ENCODE data around the gene NOL6. TPM values are rescaled to one million over a fixed set of nuclear protein-coding genes. Genes with fewer than 3 reads are reported as not detected.
"Not testable (repeated sequence)": the region's sequence is repeated elsewhere in the genome, so short reads cannot be mapped to it uniquely, and the experiment has no call there.

Gene NOL6, protein sequence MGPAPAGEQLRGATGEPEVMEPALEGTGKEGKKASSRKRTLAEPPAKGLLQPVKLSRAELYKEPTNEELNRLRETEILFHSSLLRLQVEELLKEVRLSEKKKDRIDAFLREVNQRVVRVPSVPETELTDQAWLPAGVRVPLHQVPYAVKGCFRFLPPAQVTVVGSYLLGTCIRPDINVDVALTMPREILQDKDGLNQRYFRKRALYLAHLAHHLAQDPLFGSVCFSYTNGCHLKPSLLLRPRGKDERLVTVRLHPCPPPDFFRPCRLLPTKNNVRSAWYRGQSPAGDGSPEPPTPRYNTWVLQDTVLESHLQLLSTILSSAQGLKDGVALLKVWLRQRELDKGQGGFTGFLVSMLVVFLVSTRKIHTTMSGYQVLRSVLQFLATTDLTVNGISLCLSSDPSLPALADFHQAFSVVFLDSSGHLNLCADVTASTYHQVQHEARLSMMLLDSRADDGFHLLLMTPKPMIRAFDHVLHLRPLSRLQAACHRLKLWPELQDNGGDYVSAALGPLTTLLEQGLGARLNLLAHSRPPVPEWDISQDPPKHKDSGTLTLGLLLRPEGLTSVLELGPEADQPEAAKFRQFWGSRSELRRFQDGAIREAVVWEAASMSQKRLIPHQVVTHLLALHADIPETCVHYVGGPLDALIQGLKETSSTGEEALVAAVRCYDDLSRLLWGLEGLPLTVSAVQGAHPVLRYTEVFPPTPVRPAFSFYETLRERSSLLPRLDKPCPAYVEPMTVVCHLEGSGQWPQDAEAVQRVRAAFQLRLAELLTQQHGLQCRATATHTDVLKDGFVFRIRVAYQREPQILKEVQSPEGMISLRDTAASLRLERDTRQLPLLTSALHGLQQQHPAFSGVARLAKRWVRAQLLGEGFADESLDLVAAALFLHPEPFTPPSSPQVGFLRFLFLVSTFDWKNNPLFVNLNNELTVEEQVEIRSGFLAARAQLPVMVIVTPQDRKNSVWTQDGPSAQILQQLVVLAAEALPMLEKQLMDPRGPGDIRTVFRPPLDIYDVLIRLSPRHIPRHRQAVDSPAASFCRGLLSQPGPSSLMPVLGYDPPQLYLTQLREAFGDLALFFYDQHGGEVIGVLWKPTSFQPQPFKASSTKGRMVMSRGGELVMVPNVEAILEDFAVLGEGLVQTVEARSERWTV
- 10 to 100 TPM; 14.4 to 42.5 TPM for total RNA-seq
- polyA plus RNA-seq, result 10 to 100 TPM; 31.5 to 32.6 TPM
- long read RNA-seq, donor 1, full-length matches to known transcripts, result 1 of 1 reads
- long read RNA-seq, donor 1, partial matches to known transcripts, result 0 of 1 reads
- long read RNA-seq, donor 1, other reads (novel, unspliced or antisense), result 0 of 1 reads
- long read RNA-seq, donor 2, result 0 reads
- long read RNA-seq, donor 3, partial matches to known transcripts, result 6 of 6 reads
- long read RNA-seq, donor 3, other reads (novel, unspliced or antisense), result 0 of 6 reads
- long read RNA-seq, donor 4, result 0 reads
- long read RNA-seq, donor 5, result 0 reads

DNA sequence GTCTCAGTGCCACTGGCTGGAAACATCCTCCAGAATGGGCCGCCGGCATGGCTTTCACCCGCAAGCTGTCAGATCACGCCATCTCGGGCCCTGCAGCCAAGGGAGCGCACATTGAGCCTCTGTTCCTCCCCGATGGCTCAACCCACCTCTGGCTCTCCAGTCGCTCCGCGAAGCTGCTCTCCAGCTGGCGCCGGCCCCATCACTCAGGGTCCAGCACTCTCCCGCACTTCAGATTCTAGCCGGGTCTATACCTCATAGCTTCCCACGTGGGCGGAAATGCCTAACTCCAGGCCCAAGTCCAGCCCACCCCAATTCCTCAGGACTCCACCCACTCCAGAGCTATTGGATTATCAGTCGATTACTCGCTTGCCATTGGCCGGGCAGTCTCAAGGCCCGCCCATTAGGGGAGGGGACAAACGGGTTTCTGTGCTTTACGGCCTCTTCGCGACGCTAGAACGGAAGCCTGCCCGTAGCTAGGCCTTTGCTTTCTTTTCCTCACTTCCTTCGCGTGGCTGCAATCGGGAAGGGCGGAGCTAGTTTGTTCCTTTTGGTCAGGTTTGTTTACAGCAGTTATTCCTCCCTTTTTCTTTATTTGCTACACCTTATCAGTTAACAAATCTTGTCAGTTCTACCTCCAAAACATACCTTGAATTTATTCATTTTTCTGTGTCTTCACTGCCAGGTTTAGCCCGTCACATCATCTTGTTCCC lies at the start of gene NOL6:
NOL6 (minus strand) TSS at position 282 of the 710 bp plus-strand sequence; CDS start at position 200, 82 bp downstream.
- H3K9ac ChIP-seq (ENCODE audit: insufficient read depth in 1 of 2, low read length in 2 of 2), result peak within 1 kb of the TSS; percentile 12 to 87
- H3K4me3 ChIP-seq, result peak within 1 kb of the TSS; percentile 95
- DNase-seq, result peak; percentile 99 to 100 (median 100)
- peaks cover 10 to 23% (median 20%) of the 10 kb centered on the region in 4 donors for H3K36me3 ChIP-seq (ENCODE audit: control insufficient read depth in 4 of 4, insufficient read depth in 4 of 4, low read length in 4 of 4)
- peak; percentile 100 for ATAC-seq (ENCODE audit: insufficient read depth, low FRiP score)
- peak within 1 kb of the TSS; percentile 73 to 80 for H3K27ac ChIP-seq (ENCODE audit: low read depth in 1 of 2, low read length in 1 of 2)
- peaks cover 0 to 18% (median 8%) of the 10 kb centered on the region in 5 donors for H3K4me1 ChIP-seq (ENCODE audit: control insufficient read depth in 5 of 5, insufficient read depth in 5 of 5, low read length in 5 of 5)
- no peaks in the 10 kb centered on the region for H3K27me3 ChIP-seq (ENCODE audit: control insufficient read depth in 3 of 3, insufficient read depth in 3 of 3, low read length in 2 of 3)
- WGBS, 2 donors, result 0 to 1% methylated on average over 32 of the region's 32 CpGs
- TF ChIP-seq, protein P1, sequence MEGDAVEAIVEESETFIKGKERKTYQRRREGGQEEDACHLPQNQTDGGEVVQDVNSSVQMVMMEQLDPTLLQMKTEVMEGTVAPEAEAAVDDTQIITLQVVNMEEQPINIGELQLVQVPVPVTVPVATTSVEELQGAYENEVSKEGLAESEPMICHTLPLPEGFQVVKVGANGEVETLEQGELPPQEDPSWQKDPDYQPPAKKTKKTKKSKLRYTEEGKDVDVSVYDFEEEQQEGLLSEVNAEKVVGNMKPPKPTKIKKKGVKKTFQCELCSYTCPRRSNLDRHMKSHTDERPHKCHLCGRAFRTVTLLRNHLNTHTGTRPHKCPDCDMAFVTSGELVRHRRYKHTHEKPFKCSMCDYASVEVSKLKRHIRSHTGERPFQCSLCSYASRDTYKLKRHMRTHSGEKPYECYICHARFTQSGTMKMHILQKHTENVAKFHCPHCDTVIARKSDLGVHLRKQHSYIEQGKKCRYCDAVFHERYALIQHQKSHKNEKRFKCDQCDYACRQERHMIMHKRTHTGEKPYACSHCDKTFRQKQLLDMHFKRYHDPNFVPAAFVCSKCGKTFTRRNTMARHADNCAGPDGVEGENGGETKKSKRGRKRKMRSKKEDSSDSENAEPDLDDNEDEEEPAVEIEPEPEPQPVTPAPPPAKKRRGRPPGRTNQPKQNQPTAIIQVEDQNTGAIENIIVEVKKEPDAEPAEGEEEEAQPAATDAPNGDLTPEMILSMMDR (IDR thresholded peaks at IDR 0.05; ENCODE audit: control extremely low read depth, extremely low read depth), result no peak
- H3K9me3 ChIP-seq (ENCODE audit: control insufficient read depth in 4 of 4, insufficient read depth in 3 of 4, low read length in 3 of 4), result no peaks in the 10 kb centered on the region

DNA sequence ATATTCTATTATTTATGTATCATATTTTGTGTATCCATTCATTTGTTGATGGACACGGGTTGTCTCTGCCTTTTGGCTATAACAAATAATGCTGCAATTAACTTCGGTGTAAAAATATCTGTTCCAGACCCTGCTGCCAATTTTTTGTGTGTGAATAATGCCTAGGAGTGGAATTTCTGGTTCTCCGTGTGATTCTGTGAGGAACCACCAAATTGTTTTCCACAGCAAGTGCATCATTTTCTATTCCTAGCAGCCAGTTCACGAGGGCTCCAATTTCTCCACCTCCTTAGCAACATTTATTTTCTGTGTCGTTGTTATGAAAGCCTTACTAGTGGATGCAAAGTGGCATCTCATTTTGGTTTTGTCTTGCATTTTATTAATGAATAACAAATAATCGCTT lies 48.1 kb upstream of the NOL6 start:
- not testable (repeated sequence) for H3K36me3 ChIP-seq (ENCODE audit: control insufficient read depth in 4 of 4, insufficient read depth in 4 of 4, low read length in 4 of 4); H3K4me1 ChIP-seq (ENCODE audit: control insufficient read depth in 5 of 5, insufficient read depth in 5 of 5, low read length in 5 of 5); DNase-seq; H3K4me3 ChIP-seq; ATAC-seq (ENCODE audit: insufficient read depth, low FRiP score); H3K27ac ChIP-seq (ENCODE audit: low read depth in 1 of 2, low read length in 1 of 2); H3K9me3 ChIP-seq (ENCODE audit: control insufficient read depth in 4 of 4, insufficient read depth in 3 of 4, low read length in 3 of 4); H3K9ac ChIP-seq (ENCODE audit: insufficient read depth in 1 of 2, low read length in 2 of 2)
- H3K27me3 ChIP-seq (ENCODE audit: control insufficient read depth in 3 of 3, insufficient read depth in 3 of 3, low read length in 2 of 3), result peaks cover 0 to 46% (median 25%) of the 10 kb centered on the region in 3 donors
- WGBS, 2 donors, result 70 to 77% methylated on average over 6 of the region's 6 CpGs

DNA sequence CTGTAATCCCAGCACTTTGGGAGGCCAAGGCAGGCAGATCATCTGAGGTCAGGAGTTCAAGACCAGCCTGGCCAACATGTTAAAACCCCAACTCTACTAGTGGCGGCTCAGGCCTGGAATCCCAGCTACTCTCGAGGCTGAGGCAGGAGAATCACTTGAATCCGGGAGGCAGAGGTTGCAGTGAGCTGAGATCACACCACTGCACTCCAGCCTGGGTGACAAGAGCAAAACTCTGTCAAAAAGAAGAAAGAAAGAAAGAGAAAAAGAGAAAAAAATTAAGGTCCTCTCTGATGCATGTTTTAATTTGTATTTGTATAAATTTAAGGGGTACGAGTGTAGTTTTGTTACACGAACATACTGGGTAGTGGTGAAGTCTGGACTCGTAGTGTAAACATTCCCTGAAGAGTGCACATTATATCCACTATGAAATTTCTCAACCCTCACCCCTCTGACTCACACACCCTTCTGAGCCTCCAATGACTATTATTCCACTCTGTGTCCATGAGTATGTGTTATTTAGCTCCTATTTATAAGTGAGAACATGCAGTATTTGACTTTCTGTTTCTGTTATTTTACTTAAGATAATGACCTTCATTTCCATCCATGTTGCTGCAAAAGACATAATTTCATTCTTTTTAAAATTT lies 44.3 kb upstream of the NOL6 start:
- WGBS, 2 donors, result 47 to 67% methylated on average over 6 of the region's 6 CpGs
- DNase-seq; H3K9ac ChIP-seq (ENCODE audit: insufficient read depth in 1 of 2, low read length in 2 of 2); H3K36me3 ChIP-seq (ENCODE audit: control insufficient read depth in 4 of 4, insufficient read depth in 4 of 4, low read length in 4 of 4); H3K9me3 ChIP-seq (ENCODE audit: control insufficient read depth in 4 of 4, insufficient read depth in 3 of 4, low read length in 3 of 4); H3K27ac ChIP-seq (ENCODE audit: low read depth in 1 of 2, low read length in 1 of 2); ATAC-seq (ENCODE audit: insufficient read depth, low FRiP score); H3K4me1 ChIP-seq (ENCODE audit: control insufficient read depth in 5 of 5, insufficient read depth in 5 of 5, low read length in 5 of 5); H3K4me3 ChIP-seq: not testable (repeated sequence)
- H3K27me3 ChIP-seq (ENCODE audit: control insufficient read depth in 3 of 3, insufficient read depth in 3 of 3, low read length in 2 of 3), result peaks cover 0 to 22% (median 9%) of the 10 kb centered on the region in 3 donors

Data from lung (tissue), 16 donors.